NCI-H748 (cell line): ENCODE data around the gene ECI1.
"Not testable (repeated sequence)": the region's sequence is repeated elsewhere in the genome, so short reads cannot be mapped to it uniquely, and the experiment has no call there.

Experiments
- DNase-seq: peaks from one replicate; lab custom pipeline; 2025; ENCODE audit not compliant: unreplicated experiment; lab: John Stamatoyannopoulos, UW

Gene ECI1

DNA sequence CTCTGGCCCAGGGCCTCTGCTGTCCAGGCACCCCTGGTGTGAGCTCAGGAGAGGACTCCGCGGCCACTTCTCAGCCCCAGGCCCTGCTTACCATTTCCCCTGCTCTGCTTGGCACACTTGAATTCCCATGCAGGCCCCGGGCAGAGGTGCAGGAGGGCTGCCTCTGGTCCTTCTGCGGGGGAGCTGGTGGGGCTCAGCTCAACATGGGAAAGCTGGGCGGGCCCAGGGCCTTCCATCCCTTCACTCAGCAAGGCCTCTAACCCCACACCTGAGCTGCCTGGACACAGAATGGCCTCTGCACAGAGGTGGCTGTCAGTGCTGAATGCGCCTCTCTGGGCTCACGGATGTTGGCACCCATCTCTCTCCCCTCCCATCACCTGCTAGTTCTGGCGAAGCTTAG is 29.1 kb upstream of the ECI1 start:
- no peak for DNase-seq

DNA sequence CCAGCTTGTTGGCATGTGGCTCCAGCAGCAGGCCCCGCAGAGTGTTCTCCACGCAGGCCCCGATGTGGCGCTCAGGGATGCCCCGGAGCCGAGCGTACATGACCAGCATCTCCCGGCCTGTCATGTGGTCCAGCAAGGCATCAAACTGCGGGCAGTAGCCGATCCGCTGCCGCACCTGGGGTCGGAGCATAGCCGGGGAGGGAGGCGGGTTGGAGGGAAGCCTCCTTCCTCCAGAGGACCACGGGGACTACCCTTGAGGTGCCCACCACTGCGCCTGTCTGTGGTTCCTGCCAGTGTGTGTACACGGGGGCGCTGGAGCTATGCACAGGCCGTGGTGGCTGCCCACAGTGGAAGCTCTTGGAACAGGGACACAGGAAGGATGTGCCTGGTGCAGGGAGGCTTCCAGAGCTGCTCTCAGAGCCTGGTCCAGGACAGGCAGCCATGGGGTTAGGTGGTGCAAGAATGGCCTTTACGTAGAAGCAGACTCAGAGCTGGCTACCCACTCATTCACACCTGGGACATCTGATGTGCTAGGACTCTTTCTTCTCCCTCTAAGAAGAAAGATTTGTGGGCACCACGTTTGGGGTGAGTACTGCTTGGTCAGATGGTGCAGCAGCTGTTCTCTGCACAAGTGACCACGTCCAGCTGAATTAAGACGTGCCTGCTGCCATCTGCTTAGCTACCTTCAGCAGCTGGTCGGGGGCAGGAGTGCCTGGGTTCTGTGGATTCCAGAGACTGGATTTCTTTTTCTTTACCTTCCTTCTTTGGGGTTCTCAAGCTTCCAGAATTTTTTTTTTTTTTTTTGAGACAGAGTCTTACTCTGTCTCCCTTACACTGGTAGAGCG is 27.8 kb upstream of the ECI1 start:
- no peak for DNase-seq

DNA sequence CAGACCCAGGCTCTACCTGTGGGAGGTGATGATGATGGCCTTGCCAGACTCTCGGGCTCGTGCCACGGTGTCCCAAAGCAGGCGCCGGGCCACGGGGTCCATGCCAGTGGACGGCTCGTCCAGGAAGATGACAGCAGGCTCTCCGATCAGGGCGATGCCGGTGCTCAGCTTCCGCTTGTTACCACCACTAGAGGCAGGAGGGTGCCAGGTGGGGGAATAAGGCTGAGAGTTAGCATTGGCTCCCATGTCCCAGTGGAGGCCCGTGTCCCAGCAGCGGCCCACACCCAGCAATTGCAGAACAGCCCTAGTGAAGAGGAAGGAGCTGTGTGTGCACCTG is 26.9 kb upstream of the ECI1 start:
- DNase-seq, result no peak

DNA sequence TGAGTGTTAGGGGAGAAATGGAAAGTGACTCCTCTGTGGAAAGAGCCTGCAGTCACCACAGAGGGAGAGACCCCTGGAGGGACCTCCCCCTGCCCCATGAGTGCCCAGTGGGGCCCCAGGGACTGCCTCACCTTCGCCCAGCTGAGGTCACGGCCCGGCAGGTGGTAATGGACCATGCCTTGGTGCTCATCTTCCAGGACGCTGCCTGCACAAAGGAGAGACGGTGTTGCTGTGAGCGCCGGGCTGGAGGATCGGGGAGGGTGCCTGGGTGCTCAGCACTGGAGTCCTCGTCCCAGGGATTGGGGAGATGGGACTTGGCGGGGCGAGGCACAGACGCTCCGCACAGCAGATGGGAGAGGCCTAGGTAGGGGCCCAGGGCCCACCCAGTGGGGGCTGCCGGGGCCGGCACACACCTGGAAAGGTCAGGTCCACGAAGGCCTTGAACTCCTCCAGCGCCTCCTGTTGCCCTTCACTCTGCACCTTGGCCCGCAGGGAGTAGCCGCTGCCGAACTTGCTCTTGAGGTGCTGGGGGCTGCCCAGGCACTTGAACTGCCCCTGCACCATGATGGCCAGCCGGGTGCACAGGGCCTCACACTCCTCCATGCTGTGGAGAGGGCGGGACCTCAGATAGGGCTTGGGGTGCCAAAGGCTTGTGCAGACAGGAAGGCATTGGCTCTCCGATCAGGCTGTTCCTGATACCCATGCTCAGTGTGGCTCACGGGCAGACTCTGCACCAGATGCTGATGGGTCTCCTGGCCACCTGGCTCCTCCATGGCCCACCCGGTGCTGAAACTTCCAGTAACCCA is 26.3 kb upstream of the ECI1 start:
- no peak for DNase-seq

DNA sequence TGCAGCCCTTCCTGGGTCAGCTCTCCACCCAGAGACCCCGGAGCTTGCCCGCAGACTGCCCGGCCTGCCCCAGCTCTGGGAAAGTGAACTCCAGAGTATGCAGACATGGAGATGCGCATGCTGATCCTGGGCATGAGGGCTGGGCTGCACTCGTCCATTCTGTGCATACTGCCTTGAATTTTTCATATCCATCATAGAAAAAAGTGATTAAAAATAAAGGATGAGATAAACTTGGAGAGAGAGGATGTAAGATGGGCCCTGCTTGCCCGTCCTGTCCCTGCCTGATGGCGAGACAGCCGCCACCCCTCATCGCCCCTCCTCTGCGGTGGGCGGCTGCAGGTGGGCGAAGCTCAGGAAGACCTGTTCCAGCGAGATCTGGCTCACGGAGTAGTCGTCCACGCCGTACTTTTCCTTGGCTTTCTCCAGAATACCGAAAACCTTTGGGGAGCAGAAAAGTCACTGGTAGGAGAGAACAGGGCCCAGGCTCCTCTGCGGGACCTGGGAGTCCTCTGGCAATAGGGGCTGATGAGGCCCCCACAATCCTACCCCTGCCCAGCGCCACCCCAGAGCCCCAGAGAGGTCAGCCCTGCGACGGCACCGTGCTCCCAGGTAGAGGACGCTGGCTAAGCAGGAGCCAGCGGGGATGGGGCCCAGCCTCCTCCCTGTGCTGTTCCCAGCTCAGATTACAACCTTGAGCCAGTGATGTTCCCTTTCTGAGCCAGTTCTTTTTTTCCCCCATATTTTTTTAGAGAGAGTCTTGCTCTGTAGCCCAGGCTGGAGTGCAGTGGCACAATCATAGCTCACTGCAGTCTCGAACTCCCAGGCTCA is 25.2 kb upstream of the ECI1 start:
- no peak for DNase-seq

DNA sequence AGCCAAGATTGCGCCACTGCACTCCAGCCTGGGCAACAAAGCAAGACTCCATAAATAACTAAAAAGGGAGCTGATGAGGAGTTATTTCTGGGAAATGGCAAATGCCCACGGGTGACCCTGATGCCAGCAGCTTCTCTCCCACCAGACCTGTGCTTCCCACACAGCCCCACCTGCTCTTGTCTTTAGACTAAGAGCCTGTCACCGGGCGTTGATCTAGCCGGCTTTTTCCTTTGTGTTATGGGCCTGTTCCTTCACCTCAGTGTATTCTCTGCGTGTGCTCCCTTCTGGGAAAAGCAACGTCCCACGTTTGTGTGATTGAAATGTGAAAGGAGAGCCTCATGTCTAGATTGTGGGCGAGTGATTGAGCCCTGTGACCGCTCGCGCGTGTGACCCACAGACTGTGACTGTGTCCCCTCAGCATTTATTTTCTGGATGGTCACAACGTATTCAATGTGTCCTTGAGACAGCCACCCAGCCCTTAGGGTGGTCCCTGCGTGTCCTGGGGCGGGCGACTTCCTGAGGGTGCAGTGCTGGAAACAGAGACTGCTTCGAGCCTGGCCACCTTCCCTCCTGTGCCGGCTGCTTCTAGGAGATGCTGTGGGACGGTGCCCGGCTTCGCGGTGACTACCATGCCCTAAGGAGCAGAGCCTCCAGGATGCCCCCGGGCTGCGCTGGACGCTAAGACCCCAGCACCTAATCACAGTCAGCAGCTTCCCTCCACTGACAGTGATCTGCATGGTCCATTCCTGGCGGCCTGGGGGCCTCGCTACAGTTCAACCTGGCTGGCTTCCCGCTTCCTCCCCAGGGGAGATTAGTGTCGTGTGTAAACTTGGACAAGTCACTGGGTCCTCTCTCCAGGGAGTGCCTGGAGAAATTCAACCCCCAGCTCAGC is 24.3 kb upstream of the ECI1 start:
- DNase-seq, result no peak

DNA sequence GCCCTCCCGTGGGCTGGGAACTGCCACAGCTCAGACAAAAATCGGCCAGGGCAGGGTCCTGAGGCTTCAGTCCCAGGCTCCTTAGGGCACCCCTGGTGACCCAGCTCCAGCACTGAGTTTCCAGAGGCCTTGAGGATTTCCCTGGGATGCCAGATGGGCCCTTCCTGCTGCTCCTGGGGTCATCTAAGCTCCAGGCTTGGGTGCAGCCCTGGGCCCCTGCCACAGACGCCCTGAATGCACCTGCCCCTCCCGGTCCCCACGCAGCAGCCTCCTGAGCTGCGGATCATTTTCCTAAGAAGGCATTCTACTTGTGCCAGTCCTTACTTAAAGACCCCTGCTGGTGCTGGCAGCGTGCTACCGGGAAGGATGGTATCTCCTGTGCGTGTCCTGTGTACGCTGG is 22.5 kb upstream of the ECI1 start:
- no peak for DNase-seq

DNA sequence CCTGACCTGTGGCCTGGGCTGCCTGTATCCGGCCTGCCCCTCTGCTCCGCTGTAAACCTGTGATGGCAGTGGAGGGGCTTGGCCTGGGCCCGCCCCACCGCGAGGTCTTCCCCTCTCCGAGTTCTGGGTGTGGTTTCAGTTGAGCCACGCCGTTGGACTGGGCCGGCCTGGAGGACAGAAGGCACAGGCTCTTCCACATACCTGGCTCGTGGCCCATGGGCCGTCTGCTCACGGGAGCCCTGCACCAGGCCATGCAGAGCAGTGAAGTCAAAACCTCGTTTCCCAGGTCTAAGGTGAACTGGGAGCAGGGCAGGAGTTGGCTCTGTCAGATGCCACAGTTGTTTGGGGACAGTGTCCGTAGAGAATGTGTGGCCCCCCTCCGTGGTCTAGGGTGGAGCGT is 22.1 kb upstream of the ECI1 start:
- no peak for DNase-seq

DNA sequence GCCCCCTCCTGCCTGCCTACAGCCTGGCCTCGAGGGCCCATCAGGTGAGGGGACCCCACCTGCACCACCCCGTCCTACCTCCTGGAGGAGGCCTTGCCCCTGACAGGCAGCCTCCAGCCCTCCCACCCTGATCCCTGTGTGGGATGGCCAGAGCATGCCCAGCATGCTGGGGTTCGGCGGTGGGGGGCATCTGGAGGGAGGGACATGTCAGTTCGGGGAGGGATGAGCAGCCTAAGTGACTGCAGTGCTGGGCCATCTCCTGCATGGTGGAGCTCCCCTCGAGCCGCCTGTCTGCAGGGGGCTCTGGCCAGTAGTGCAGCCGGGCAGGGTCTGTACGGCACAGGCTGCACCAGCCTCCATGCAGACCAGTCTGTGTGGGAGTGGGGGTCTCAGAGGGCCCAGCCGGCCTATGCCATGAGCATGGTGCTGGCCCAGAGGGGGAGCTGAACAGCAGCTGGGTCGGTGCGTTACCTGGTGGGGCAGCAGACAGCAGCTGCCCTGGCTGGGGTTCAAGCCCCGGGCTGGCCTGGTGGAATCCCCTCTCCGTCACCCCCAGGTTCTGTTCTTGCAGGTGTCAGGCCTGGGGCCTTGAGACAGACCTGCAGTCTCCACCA is 20.6 kb upstream of the ECI1 start:
- DNase-seq, result no peak

DNA sequence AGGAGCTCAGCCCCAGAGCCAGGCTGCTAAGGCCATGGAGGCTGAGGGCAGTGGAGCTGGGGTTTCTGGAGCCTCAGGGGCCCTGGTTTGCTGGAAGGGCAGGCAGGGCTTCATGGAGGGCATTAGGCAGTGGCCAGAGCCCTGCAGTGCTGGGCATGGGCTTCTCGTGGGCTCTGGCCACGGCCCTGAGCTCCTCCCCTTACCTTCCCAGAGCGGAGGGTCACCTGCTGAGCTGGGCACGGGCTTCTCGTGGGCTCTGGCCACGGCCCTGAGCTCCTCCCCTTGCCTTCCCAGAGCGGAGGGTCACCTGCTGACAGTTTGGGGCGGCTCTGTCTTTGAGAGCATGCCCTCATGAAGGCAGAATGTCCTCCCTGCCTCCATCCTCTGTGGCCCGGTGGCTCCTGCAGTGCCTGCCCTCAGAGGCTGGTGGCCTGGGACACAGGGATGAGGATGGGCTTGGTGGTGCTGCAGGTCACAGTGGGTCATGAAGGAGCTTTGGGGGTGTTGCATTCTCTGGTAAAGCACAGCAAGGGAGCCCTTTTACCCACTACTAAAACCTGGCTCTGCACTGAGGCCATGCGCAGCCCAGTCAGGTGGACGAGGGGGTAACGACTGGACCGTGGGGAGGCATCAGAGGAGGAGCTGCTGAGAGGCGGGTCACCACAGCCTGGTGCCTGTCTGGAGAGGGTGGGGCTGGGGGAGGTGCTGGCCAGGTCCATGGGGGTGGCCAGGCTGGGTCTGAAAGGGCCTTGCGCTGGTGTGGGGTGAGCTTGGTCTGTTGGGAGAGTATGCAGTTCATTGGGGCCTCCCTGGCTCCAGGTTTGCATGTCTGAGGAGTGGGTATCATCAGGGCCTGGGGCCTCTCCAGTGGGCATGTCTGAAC is 19.4 kb upstream of the ECI1 start:
- DNase-seq, result no peak

DNA sequence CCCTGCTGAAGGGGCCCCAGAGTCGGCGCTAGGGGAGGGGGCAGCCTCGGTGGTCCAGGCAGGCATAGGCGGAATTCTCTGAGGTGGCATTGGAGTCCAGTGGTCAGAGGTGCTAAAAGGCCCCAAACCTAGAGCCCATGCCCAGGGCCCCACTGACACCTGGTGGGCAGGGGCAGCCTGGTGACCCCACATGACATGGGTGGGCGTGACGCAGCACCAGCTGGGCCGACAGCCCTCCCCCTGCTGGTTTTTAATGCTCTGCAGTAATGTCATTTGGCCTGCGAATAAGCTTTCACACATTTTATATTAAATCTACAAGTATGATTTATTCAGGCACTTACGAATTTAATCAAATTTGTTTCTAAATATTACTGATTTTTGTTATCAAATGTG is 18.7 kb upstream of the ECI1 start:
- no peak for DNase-seq

DNA sequence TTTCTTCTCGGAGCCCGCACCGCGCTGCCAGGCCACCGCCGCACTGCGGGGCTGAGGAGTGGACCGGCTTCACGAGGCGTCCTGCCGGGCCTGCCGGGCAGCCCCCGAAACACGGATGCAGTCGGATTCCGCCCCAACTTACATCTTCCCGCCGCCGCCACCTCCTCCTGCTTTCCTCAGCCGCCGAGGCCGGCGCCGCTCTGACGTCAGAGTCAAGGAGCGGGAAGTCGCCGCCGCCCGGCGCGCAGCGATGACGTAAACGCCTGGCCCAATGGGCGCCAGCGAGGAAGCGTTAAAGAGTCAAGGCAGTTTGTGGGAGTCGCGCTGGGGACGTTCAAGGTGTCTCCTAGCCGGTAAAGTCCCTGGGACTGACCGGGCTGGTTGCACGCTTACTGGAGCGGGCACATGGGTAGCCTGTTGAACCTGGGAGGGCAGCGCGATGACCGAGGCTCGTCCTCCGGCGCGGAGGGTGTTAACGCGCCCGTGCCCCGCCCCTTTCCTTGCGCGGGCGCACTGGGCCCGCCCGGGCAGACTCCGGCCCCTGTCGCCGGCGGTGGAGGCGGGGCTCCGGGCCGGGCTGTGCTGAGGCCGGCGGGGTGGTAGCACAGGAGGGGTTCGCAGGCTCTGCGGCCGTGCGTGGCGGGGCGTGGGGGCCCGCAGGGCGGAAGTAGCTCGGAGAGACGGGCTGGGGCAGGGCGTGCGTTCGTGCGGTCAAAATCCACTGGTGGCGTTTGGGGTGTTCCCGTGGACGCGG is 16.7 kb upstream of the ECI1 start, which contains the start of gene RNPS1:
Gene RNPS1 (minus strand): TSS at position 214 of the 754 bp plus-strand sequence. CDS start 3,483 bp downstream, outside the sequence.
- DNase-seq, result peak; percentile 95

DNA sequence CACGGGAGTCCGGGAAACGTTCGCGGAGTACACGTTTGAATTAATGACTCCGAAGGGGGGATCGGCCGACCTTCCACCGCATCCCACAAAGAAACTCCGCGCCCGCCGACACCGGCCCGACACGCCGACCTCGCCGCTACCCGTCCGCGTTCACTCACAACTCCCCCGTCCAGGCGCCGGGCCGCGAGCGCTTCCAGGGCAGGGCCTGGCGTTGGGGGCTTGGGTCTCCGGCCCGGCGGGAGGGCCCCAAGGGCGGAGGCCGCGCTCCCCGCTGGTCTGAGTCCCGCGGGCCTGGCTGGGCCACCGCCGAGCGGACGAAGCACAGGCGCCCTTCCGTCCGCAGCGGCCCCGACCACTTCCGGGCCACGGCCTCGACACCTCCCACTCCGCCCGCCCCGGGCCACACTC is 16.1 kb upstream of the ECI1 start:
- peak; percentile 77 for DNase-seq

DNA sequence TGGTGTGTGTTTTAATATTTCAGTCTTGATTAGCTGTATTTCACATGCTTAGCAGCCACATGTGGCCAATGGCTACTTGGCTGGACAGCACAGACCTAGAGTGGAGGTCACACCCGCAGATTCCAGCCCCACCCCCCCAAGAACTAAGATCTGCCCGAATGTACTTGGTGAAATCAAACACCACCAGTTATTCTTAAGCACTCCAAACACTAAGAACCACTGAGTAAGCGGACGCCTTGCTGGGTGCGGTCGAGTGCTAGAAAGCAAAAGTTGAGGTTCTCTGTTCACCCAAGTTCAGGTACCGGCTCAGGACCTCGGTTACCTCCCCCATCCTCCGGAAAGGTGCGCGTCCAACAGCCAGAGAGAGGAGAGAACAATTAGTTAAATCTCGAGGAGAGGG is 15.5 kb upstream of the ECI1 start:
- not testable (repeated sequence) for DNase-seq

DNA sequence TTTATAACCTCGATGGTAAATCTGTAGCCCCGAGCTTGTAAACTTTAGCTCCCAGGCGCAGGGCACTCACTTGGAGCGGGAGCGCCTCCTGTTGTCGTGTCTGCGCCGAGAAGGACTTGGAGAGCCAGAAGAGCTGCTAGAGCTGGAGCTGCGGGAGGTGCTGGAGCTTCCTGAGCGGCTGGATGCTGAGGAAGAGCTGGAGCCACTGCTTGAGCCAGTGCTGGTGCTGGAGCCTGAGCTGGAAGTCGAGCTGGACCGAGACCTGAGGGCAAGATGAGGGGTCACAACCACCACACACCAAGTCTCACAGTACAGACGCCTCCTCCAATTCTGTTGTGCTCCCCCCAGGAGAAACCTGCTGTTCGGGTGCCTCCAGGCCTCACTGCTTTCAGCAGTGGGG is 11.6 kb upstream of the ECI1 start:
- not testable (repeated sequence) for DNase-seq

DNA sequence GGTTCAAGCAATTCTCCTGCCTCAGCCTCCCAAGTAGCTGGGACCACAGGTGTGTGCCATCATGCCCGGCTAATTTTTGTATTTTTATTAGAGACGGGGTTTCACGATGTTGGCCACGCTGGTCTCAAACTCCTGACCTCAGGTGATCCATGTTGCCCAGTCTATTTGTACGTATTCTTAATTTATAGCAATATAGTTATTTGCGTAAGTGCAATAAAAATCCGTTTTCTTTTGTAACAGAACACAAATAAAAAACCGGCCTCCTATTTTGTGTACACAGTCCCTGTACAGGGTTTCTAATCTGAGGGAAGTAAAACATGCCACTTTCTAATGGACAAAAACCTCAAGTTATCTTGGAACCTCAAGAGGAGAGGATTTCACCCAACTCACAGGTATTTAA is 8.9 kb upstream of the ECI1 start:
- no peak for DNase-seq

DNA sequence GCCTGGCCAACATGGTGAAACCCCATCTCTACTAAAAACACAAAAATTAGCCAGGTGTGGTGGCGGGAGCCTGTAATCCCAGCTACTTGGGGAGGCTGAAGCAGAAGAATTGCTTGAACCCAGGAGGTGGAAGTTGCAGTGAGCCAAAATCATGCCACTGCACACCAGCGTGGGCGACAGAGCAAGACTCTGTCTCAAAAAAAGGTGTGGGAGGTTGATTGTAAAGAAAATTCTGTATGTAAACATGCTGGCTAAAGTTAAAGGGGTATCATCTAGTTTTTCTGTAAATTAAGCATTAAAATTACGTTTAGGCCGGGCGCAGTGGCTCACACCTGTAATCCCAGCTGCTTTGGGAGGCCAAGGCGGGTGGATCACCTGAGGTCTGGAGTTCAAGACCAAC is 7.1 kb upstream of the ECI1 start:
- DNase-seq, result not testable (repeated sequence)

DNA sequence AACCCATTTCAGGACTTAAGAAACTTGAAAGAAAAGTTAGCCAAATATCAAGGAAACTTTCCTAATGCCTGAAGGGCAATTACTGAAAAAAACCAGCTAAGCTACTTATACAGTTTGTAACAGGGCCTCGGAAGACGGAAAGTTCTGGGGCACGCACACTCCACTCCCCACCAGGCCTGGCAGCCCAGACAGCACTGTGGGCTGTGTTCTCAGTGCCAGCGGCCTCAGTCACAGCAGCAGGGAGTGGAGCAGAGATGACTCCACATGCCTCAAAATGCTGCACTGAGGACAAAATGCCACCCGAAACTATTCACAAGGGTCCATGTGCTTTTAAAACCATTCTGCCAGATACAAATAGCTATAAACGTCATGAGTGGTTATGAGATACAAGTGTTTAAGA is 6.3 kb upstream of the ECI1 start:
- DNase-seq, result no peak
